Stimulated activated CD8-positive, alpha-beta memory T cell treated with anti-CD3 and anti-CD28 coated beads, Interleukin-4, amount 100 ng/mL, for 4 hours (primary cell): ENCODE data around the gene SCGB3A1.

ENCODE experiments used
- DNase-seq, 2 donors: peaks; one replicate each; pipeline ENCODE4 v3.0.0-alpha.2; 2020; ENCODE audit warnings: low read depth in 2 of 2, low spot score in 1 of 2

SCGB3A1 gene

GRCh38 chr5:180606215-180606785 is 15.0 kb upstream of the SCGB3A1 start:
- DNase-seq = no peak

- peak; percentile 17 to 28 for DNase-seq
These were observed 14.4 kb upstream of the SCGB3A1 start for GRCh38 chr5:180605554-180606214.

GRCh38 chr5:180604271-180604670 is 13.0 kb upstream of the SCGB3A1 start:
- DNase-seq = no peak

- DNase-seq = no peak
These were observed 11.8 kb upstream of the SCGB3A1 start for GRCh38 chr5:180603076-180603594.

- DNase-seq = no peak
These were observed 11.3 kb upstream of the SCGB3A1 start for GRCh38 chr5:180602481-180603075.

GRCh38 chr5:180601591-180602480 is 10.5 kb upstream of the SCGB3A1 start:
- no peak for DNase-seq

- no peak for DNase-seq
These were observed 9.3 kb upstream of the SCGB3A1 start for GRCh38 chr5:180600554-180601041.

- no peak for DNase-seq
These were observed 8.8 kb upstream of the SCGB3A1 start for GRCh38 chr5:180599981-180600553.

GRCh38 chr5:180599590-180599914 is 8.3 kb upstream of the SCGB3A1 start:
- no peak for DNase-seq

- no peak for DNase-seq
These were observed 7.7 kb upstream of the SCGB3A1 start for GRCh38 chr5:180598797-180599589.

GRCh38 chr5:180598316-180598701 is 7.0 kb upstream of the SCGB3A1 start:
- no peak for DNase-seq

GRCh38 chr5:180596668-180597231 is 5.5 kb upstream of the SCGB3A1 start:
- no peak for DNase-seq

GRCh38 chr5:180596115-180596667 is 4.9 kb upstream of the SCGB3A1 start:
- DNase-seq = no peak

- DNase-seq = no peak
These were observed 4.2 kb upstream of the SCGB3A1 start for GRCh38 chr5:180595381-180596114.

GRCh38 chr5:180595046-180595379 is 3.7 kb upstream of the SCGB3A1 start:
- DNase-seq = no peak

- no peak for DNase-seq
These were observed 3.2 kb upstream of the SCGB3A1 start for GRCh38 chr5:180594311-180595045.

GRCh38 chr5:180593446-180594206 is 2.3 kb upstream of the SCGB3A1 start:
- DNase-seq = no peak

GRCh38 chr5:180592176-180592575 is 877 bp upstream of the SCGB3A1 start:
- no peak for DNase-seq
